ENCODE results near the gene LIMA1.
"Not testable (repeated sequence)": the region's sequence is repeated elsewhere in the genome, so short reads cannot be mapped to it uniquely, and the experiment has no call there.

LIMA1 gene

DNA sequence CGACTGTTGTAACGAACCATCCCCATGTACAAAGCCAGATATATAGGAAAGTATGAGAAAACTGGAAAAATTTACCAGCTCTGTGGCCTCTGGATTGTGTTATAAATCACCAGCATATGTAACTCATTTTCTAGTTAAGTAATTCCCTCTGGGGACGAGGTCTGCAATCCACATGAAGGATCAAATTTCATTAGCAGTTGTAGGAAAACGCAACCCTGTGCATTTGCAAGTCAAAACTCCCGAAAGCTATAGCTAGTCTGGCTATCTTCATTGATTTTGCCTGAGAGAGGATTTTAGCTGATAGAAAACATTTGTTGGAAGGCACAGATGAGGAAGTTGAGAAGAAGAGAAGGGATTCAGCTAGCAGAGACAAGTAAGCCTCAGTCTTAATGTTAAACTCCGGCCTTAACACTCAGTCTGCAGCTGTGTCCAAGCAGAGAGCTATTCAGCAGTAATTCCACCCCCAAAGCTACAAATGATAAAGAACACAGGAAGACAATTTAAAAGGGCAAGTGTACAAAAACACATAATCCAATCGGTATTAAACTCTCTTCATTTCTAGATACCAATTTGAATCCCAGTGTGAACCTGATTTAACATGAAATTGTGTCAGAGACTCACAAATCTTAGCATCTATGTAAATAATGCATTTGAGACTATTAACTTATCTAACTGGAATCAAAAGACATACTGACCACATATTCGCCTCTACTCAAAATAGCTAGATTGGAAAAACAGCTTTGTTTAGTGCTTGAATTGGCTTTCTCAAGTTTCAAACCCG is 61.9 kb downstream of the LIMA1 start:
- peak overlapping the region; percentile 39 for H3K4me3 ChIP-seq (ENCODE audit: low read depth, low read length)

DNA sequence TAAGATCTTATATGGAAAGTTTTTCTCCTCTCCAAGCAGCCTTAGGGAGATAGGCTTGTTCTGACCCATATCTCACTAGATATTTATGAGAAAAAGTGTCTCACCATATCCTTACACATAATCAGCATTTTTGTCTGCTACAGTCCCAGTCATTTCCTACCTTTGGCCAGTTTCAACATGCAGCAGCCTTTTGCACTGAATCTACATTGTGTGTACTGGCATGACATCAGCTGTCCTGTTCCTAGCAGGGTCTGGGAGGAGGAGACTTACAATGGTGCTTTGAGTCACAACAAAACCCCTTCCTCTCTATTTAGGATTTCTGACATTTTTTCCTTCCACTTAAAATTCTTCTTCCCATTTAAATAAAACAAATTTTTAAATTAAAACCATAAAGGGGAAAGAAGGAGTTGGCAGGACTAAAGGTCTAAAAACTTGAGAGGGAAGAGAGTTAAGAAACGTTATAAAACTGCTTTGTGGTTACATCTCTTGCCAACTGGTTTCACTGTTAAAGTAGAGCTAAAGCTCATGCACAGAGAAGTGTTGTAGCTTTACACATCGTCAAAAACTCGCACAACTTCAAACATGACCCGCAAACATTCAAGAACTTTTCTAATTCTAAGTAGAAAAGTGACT is 62.8 kb downstream of the LIMA1 start:
- H3K4me3 ChIP-seq (ENCODE audit: low read depth, low read length): peak overlapping the region; percentile 39

- H3K4me3 ChIP-seq (ENCODE audit: low read depth, low read length): no peak overlapping the region
Measured at GRCh38 chr12:50219544-50219943, 63.8 kb downstream of the LIMA1 start.

- not testable (repeated sequence) for H3K4me3 ChIP-seq (ENCODE audit: low read depth, low read length)
Measured at GRCh38 chr12:50219001-50219400, 64.3 kb downstream of the LIMA1 start.

DNA sequence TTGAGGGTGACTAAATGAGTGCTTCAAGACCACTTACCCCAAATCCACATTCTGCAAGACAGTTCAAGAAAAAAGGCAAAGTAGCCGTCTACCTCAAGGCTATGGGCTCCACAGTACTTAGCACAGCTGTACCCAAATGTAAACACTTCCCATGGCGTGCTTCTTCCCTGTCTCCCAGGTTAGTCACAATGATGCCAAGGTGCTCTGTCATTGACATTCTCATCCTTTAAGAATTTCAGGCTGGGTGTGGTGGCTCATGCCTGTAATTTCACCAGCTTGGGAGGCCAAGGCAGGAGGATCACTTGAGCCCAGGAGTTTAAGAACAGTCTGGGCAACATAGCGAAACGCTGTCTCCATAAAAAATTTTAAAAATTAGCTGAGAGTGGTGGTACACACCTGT is 64.9 kb downstream of the LIMA1 start:
- H3K4me3 ChIP-seq (ENCODE audit: low read depth, low read length): no peak overlapping the region

DNA sequence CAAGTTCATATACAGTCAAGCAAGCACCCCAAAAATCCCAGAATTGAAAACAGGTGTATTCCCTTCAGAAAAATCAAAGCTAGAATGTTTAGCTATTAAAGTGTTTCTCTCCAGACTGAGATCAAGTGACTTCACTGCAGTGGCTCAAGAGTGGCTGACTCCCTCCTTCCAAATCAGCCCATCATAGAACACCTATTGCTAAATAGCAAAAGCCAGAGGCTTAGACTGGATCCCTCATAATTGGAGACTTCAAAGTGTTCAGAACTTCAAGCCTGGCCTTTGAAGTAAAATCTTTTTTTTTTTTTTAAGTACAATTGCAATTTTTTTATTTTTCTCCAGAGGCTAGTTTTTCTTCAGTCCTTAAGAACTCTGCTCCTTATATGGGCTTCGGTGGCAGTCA is 66.1 kb downstream of the LIMA1 start:
- no peak overlapping the region for H3K4me3 ChIP-seq (ENCODE audit: low read depth, low read length)

DNA sequence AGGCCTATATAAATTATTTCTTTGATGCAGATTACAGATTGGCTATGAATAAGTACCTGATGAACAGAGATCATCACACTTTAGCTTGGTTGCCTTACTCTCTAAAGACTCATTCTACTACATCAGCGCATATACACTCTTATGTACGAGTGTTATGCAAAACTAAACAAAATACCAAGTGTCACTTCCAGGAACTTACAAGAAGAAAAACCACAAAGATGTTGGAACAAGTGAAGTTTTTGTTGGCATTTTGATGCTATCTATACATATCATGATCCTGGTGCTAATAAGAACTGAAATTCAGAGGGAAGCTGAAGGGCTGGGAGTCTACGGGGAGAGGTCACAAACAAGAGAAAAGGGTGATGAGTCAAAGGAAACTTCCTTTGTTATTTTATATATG is 68.3 kb downstream of the LIMA1 start:
- H3K4me3 ChIP-seq (ENCODE audit: low read depth, low read length): no peak overlapping the region

- no peak overlapping the region for H3K4me3 ChIP-seq (ENCODE audit: low read depth, low read length)
Measured at GRCh38 chr12:50214018-50214417, 69.3 kb downstream of the LIMA1 start.

DNA sequence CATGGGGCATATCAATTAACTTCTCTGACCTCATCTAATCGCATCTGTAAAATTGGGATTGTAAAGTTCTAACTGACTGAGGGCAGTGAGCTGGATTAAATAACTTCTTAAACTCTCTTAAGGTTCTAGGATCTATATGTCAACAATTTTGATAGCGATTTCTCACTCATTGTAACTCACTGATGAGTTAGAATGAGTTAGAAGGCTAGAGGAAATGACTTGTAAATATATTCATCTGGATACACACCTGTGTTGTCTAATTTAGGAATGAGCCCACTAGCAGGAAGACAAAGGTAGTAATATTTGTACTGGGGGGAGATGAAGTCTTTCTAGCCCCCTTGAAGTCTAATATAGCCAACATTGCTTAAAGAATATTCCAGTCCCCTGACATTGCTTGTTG is 69.9 kb downstream of the LIMA1 start:
- H3K4me3 ChIP-seq (ENCODE audit: low read depth, low read length): no peak overlapping the region

GRCh38 chr12:50212071-50212467 is 71.3 kb downstream of the LIMA1 start:
- H3K4me3 ChIP-seq (ENCODE audit: low read depth, low read length): no peak overlapping the region

- no peak overlapping the region for H3K4me3 ChIP-seq (ENCODE audit: low read depth, low read length)
Measured at GRCh38 chr12:50211392-50212070, 71.8 kb downstream of the LIMA1 start.

- no peak overlapping the region for H3K4me3 ChIP-seq (ENCODE audit: low read depth, low read length)
Measured at GRCh38 chr12:50207424-50207823, 75.9 kb downstream of the LIMA1 start.

- H3K4me3 ChIP-seq (ENCODE audit: low read depth, low read length): no peak overlapping the region
Measured at GRCh38 chr12:50205648-50206047, 77.7 kb downstream of the LIMA1 start.

GRCh38 chr12:50203691-50204090 is 79.6 kb downstream of the LIMA1 start:
- H3K4me3 ChIP-seq (ENCODE audit: low read depth, low read length): no peak overlapping the region

DNA sequence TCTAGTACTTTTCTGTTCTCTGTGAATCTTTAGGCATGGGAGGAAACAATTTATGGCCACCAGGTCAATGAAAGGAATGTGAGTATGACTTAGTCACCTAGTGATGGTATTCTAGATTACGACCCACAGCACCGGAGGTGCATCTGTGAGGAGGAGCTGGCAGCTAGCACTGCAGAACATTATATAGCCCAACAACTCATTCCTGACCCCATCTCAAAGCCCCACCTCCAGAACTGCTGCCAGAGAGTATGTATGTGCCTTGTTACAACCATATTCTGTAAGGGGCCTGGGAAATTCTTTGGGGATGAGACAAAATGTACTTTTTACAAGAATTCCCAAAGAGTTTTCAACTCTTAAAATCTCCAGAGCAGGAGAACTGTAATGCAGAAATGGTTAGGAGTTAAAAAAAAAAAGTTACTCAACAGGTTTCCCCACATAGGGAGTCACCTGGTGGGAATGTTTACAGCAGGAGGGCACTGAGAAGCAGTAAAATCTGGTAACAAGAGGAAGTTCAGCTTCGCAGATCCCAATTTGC is 81.3 kb downstream of the LIMA1 start:
- no peak overlapping the region for H3K4me3 ChIP-seq (ENCODE audit: low read depth, low read length)

DNA sequence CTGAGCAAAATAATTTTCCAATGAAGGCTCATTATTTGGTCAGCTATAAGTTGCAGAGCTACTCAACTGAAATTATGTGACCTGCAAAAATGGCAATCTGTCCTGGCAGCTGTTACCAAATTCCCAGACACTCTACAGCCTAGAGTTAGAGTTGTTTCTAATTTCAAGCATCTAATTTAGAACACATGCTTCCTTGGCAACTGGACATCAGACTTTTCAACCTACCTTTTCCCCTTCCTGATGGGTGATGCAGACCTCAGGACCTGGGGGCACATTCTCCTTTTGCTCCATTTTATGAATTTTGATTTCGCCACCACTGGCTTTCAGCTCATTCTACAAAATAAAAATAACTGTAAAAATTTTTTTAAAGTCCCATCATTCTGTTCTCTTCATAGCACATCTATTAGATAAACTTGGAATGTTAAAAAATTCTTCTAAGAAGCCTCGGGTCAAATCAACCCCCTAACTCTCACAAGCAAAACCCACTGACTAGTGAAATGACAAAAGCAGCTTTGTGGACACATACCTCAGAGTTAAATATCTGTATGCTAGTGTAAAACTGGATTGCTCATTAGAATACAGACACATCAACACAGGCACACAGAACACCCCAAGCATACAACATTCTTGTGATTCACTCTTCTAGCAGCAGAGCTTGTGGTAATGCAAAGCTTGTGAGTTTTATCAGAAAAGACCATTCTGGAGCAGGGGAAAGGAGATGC is 82.6 kb downstream of the LIMA1 start:
- H3K4me3 ChIP-seq (ENCODE audit: low read depth, low read length): no peak overlapping the region

GRCh38 chr12:50198829-50199228 is 84.5 kb downstream of the LIMA1 start:
- H3K4me3 ChIP-seq (ENCODE audit: low read depth, low read length): no peak overlapping the region

- H3K4me3 ChIP-seq (ENCODE audit: low read depth, low read length): no peak overlapping the region
Measured at GRCh38 chr12:50197297-50197727, 86.0 kb downstream of the LIMA1 start.

- H3K4me3 ChIP-seq (ENCODE audit: low read depth, low read length): no peak overlapping the region
Measured at GRCh38 chr12:50196537-50196936, 86.8 kb downstream of the LIMA1 start.

DNA sequence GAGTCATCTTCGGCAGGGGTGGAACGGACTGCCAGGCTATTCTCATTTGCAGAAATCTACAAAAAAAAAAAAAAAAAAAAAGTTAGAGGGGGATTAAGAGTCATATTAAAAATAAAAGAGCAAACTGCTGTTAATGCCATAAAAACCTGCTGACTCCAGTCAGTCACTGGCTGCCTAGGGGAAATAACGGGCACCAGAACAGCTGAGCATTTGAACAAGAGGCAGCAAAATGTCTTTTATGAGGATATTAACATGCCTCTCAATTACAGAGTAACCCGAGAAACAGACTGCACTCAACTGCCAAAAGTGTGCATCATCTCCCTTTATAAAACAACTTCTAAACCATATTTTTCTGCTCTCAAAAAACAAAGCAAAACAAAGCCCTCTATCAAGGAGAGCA is 87.5 kb downstream of the LIMA1 start:
- no peak overlapping the region for H3K4me3 ChIP-seq (ENCODE audit: low read depth, low read length)

GRCh38 chr12:50192908-50193307 is 90.4 kb downstream of the LIMA1 start:
- H3K4me3 ChIP-seq (ENCODE audit: low read depth, low read length): no peak overlapping the region
